Retina (tissue), 1 donor: Measurements from ENCODE around the gene PTPRN2.
"Not testable (repeated sequence)": the region's sequence is repeated elsewhere in the genome, so short reads cannot be mapped to it uniquely, and the experiment has no call there.

Source experiments
- DNase-seq: peaks from one replicate; pipeline ENCODE4 v3.0.0-alpha.2; 2016

PTPRN2 gene

GRCh38 chr7:158550394-158550700 is 37.3 kb downstream of the PTPRN2 start:
- no peak for DNase-seq

DNA sequence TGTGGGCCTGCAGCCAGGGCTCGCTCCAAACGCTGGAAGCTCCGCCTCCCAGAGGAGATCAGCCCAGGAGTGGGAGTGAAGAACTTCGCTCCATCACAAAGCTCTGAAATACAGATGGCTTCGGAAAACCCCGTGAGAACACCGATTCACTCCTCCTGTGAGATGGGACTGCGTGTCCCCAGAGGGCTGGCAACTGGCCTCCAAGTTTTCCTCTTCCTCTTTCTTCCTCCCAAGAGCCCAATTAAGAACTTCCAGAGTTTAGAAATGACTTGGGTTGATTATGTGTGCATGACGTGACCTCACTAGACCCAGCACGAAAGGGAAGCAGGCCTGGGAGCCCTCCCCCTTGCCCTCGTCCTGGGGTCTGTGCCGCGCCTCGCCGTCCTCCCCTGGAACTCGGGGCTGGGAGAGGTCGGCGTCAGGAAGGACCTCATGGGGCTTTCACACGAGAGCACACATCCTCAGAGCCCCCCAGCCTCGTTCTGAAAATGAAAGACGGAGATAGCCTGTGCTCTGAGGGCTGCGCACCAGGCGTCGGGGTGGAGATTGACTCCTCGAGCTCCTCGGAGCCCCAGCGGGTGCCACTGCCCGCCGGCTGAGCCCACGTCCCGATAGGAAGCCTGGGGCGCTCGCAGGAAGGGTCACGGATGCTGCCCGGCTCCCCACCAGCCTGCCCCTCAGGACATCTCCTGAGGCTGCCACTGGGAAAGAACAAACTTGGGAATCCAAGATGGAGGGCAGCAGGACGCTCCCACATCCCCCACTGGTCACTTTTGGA is 37.8 kb downstream of the PTPRN2 start:
- DNase-seq, result no peak

GRCh38 chr7:158549176-158549615 is 38.4 kb downstream of the PTPRN2 start:
- DNase-seq, result no peak

GRCh38 chr7:158548726-158549125 is 38.9 kb downstream of the PTPRN2 start:
- DNase-seq, result no peak

DNA sequence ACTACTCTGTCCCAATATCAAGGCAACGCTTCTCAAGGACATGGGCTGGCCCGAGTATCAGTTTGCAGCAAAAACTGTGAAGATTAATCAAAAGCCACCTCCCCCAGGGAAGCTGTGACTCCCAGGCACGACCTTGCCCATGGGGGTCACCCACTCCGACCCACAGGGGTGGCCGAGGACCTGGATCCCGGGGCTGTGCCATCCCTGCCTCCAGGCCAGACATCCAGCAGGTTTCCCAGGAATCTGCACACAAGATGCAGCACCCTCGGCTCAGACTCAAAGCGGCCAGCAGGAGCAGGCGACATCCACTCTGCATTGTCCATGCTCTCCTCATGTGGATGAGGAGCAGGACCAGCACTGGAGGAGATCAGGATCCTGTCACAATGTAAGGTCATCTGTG is 39.8 kb downstream of the PTPRN2 start:
- no peak for DNase-seq

DNA sequence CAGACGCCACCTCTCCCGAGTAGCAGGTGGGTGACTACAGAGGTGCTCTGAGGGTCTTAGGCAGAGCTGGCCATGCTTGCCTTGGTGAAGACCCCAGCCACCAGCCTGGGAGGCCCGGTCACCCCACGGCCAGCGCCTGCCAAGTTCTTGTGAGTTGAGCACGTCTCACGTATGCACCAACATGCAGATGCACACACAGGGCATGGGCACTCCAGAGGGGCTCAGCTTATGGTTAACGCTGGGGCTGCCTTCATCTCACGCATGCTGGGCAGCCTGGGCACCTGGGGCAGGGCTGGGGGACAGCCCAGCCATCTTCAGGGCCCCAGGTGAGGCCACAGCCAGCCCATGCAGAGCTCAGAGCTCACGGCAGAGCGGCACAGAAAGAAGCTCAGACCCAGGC is 41.0 kb downstream of the PTPRN2 start:
- DNase-seq, result no peak

- DNase-seq, result no peak
Measured at GRCh38 chr7:158546214-158546613, 41.4 kb downstream of the PTPRN2 start.

DNA sequence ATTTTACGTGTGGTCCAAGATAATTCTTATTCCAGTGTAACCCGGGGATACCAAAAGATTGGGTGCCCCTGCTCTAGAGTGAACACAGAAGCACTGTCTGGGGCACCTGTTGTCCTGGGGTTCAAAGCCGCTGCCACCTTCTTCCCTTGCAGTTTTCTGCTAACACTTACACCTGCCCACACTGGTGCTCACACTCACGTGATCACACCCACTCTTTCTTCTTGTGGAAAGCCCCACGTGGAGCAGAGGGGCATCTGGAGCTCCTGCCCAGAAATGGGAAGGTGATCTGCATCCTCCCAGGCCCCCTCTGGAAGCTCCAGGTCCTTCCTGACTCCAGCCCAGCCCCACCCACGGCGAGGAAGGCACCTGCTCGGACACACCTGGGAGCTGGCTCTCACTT is 42.9 kb downstream of the PTPRN2 start:
- no peak for DNase-seq

- no peak for DNase-seq
Measured at GRCh38 chr7:158543840-158544239, 43.8 kb downstream of the PTPRN2 start.

- no peak for DNase-seq
Measured at GRCh38 chr7:158542651-158543566, 44.7 kb downstream of the PTPRN2 start.

- no peak for DNase-seq
Measured at GRCh38 chr7:158541346-158542010, 46.1 kb downstream of the PTPRN2 start.

- no peak for DNase-seq
Measured at GRCh38 chr7:158539711-158540146, 47.9 kb downstream of the PTPRN2 start.

DNA sequence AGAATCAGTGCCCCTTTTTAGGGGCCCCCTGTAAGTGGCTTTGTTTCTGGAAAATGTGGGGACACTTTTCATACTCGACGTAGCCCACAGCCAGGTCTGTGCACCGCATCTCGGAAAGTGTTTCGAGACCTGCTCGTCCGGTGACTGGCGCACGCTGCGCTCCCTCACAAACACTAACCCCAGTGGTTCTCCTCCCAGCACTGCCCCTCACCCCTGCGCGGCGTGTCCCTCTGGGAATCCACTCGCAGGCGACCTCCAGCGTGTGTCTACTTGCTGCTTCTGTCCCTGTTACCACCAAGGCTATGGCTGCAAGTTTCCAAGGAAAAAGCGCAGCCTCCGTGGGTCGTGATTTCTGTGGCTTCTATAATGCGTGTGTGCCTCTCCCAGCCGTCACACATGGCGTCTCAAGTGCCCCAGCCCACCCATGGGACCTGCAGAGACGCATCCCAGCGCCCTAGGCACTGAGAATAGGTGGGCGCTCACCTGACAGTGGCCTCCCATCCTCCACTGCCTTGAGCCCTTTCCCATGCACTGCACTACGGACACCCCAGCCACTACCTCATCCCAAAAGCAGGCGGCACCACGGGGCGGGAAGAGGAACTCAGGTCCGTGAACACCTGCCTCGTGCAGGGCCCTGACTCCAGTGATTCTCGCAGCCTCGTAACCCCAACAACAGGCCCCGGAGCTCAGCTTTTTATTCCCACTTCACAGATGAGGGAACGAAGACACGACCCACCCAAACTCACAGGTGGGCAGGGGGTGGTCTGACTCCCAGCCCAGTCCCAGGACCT is 49.3 kb downstream of the PTPRN2 start:
- DNase-seq, result no peak

- no peak for DNase-seq
Measured at GRCh38 chr7:158537516-158537882, 50.1 kb downstream of the PTPRN2 start.

DNA sequence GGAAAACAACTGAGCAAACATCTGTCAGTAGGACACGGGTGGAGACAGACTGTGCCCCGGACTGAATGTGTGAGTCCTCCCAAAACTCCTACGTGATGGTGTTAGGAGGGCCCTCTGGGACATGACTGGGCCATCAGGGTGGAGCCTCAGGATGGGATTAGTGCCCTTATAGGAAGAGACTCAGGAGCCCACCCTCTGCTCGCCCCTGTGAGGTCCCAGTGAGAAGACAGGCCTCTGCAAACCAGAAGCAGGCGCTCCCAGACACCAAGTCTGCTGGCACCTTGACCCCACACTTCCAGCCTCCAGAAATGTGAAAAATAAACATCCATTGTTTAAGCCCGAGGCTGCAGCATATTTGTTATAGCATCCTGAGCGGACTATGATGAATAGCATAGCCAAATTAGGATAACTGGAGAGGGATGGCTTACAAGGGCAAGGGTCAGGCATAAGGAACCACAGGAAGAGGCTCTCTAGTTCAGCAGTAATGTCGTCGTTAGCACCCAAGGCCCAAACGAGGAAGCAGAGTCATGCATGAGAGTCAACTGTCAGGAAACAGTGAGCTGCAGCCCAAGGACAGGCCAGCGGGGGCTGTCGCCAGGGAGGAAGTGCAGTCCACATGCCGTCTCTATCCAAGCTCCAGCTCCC is 50.6 kb downstream of the PTPRN2 start:
- no peak for DNase-seq

GRCh38 chr7:158535079-158535478 is 52.5 kb downstream of the PTPRN2 start:
- DNase-seq, result no peak

- no peak for DNase-seq
Measured at GRCh38 chr7:158534598-158534997, 53.0 kb downstream of the PTPRN2 start.

GRCh38 chr7:158534134-158534515 is 53.5 kb downstream of the PTPRN2 start:
- DNase-seq, result not testable (repeated sequence)

DNA sequence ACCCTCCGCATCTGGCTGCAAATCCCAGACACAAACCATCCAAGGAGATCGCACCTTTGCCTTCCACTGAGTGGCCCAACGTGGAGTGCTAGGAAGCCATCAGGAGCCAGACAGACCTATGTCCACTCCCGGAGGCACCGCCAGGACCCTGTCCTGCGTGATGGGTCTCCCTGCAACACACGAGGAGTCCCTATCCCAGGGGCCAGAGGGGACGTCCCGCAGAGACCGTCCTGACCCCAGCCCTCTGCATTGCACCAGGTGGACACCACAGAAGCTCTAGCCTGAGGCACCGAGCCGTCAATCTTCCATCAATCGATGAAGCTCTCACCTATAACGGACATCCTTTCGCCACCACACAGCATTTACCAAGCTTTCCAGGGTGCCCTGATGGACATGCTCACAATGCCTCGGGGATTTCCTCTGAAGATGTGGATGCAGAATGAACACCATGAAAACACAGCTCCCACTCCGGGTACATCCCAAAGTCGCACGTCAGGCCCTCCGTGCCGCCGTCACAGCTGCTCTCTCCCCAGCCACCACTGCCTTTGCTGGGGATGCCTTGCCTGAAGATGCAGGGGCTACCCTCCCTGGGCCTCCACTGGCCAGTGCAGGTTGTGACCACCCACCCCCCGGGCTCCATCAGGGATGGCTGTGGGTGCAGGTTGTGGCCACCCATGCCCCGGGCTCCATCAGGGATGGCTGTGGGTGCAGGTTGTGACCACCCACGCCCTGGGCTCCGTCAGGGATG is 54.1 kb downstream of the PTPRN2 start:
- DNase-seq, result no peak

DNA sequence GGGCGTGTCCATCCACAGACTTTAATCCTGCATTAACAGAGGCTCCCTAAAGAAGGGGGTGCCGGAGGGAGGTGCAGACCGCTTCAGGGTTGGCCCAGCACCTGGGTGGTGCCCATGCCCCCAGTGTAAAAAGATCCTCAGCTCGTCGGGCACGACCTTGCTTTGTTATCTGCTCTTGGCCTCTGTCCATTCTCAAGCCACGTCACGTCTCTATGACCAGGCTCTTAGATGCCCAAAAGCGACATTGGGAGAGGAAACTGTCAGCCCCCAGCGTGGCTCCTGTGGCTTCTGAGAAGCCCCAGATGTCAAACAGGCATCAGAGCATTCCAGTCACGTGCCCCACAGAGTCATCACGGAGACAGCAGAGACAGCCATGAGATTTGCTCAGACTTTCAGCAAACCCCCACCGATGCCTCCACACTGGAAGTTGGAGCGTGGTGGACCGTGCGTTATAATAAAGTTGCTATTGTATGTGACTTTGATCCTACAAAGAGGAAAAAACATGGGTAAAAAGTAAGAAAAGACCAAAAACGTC is 55.5 kb downstream of the PTPRN2 start:
- no peak for DNase-seq

DNA sequence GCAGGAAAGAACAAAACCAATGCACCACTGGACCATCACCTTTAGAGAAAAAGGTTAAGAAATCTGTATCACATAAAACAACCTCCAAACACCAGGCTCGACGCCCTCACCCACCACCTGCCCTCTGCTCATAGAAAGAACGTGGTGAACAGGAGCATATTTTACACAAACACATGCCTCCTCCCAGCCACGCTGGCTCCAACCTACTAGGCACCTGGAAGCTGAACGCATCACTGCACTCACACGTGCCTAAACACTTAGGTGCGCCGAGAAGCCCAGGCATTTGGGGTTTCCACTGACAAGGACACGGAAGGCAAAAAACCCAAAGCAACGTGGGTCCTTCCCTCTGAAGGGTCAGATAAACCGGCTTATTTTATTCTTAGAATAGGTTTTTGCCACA is 56.0 kb downstream of the PTPRN2 start:
- DNase-seq, result no peak
